ENCODE data around the gene CNTNAP2. TPM values are rescaled to one million over a fixed set of nuclear protein-coding genes. Genes with fewer than 3 reads are reported as not detected.

Gene CNTNAP2
- total RNA-seq, 1 donor from 2014 or later, result 4.2 TPM

- peaks cover 13% of the 10 kb centered on the region for H3K9me3 Mint-ChIP-seq
- no peaks in the 10 kb centered on the region for H3K36me3 Mint-ChIP-seq
- H3K4me3 Mint-ChIP-seq, result no peak overlapping the region
- no peaks in the 10 kb centered on the region for H3K27me3 Mint-ChIP-seq (ENCODE audit: low read depth)
- peaks cover 4% of the 10 kb centered on the region for H3K4me1 Mint-ChIP-seq
- no peak overlapping the region for H3K27ac Mint-ChIP-seq
- DNase-seq (ENCODE audit: low spot score in 2 of 2, unreplicated experiment in 2 of 2), result no peak
- no peak for TF ChIP-seq CTCF (IDR thresholded peaks at IDR 0.05; ENCODE audit: unreplicated experiment)
These were observed 2254.8 kb downstream of the CNTNAP2 start for GRCh38 chr7:148371280-148371937.

GRCh38 chr7:148374396-148375259 lies 2258.0 kb downstream of the CNTNAP2 start:
- no peak for TF ChIP-seq CTCF (IDR thresholded peaks at IDR 0.05; ENCODE audit: unreplicated experiment)
- no peaks in the 10 kb centered on the region for H3K27me3 Mint-ChIP-seq (ENCODE audit: low read depth)
- no peak for DNase-seq (ENCODE audit: low spot score in 2 of 2, unreplicated experiment in 2 of 2)
- peaks cover 4% of the 10 kb centered on the region for H3K4me1 Mint-ChIP-seq
- no peak overlapping the region for H3K27ac Mint-ChIP-seq
- no peaks in the 10 kb centered on the region for H3K36me3 Mint-ChIP-seq
- H3K4me3 Mint-ChIP-seq, result no peak overlapping the region
- no peaks in the 10 kb centered on the region for H3K9me3 Mint-ChIP-seq

GRCh38 chr7:148379677-148380076 lies 2263.1 kb downstream of the CNTNAP2 start:
- no peak for DNase-seq (ENCODE audit: low spot score in 2 of 2, unreplicated experiment in 2 of 2)
- Mint-ChIP-seq H3K27me3 (ENCODE audit: low read depth) (no peaks in the 10 kb centered on the region), H3K9me3 (peaks cover 4% of the 10 kb centered on the region), H3K27ac (no peak overlapping the region), H3K4me1 (no peaks in the 10 kb centered on the region), H3K4me3 (no peak overlapping the region), H3K36me3 (no peaks in the 10 kb centered on the region)
- no peak for TF ChIP-seq CTCF (IDR thresholded peaks at IDR 0.05; ENCODE audit: unreplicated experiment)

- no peak for DNase-seq (ENCODE audit: low spot score in 2 of 2, unreplicated experiment in 2 of 2)
- H3K4me1 Mint-ChIP-seq, result peaks cover 5% of the 10 kb centered on the region
- no peaks in the 10 kb centered on the region for H3K36me3 Mint-ChIP-seq
- H3K4me3 Mint-ChIP-seq, result no peak overlapping the region
- TF ChIP-seq CTCF (IDR thresholded peaks at IDR 0.05; ENCODE audit: unreplicated experiment), result no peak
- H3K9me3 Mint-ChIP-seq, result peaks cover 4% of the 10 kb centered on the region
- H3K27me3 Mint-ChIP-seq (ENCODE audit: low read depth), result no peaks in the 10 kb centered on the region
- H3K27ac Mint-ChIP-seq, result no peak overlapping the region
These were observed 2264.2 kb downstream of the CNTNAP2 start for GRCh38 chr7:148380596-148381419.

GRCh38 chr7:148382596-148382995 lies 2266.0 kb downstream of the CNTNAP2 start:
- no peak for DNase-seq (ENCODE audit: low spot score in 2 of 2, unreplicated experiment in 2 of 2)
- Mint-ChIP-seq H3K9me3 (peaks cover 4% of the 10 kb centered on the region), H3K4me1 (peaks cover 5% of the 10 kb centered on the region), H3K4me3 (no peak overlapping the region), H3K36me3 (peaks cover 1% of the 10 kb centered on the region), H3K27ac (no peak overlapping the region), H3K27me3 (ENCODE audit: low read depth) (no peaks in the 10 kb centered on the region)
- TF ChIP-seq CTCF (IDR thresholded peaks at IDR 0.05; ENCODE audit: unreplicated experiment), result no peak
